ENCODE results near the gene RABGAP1L. TPM values are rescaled to one million over a fixed set of nuclear protein-coding genes. Genes with fewer than 3 reads are reported as not detected.

Gene RABGAP1L
- total and polyA plus RNA-seq, 10 of the 15 experiments (the other 5 are each of a cell fraction or from before 2014, with no cell fraction given) = 5.8 to 194 (median 113) TPM

DNA sequence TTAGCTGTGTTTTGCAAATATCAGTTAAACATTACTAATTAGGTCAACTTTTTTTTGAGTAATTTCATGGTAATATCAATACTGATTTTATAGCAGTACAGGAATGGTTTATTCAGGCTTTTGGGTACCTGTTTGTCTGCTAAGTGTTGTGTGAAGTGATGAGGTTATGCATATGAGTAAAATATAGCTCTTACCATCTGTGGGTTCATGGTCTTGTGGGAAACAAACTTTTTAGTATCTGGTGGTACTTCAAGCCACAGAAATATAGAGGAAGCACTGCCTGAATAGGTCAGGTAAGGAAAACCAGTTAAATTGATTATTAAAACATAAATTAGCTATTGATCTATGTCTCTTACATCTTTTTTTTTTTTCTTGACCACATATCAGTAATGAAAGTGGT is 113.9 kb downstream of the RABGAP1L start:
- RAD21 ChIA-PET (ENCODE audit: unreplicated experiment) = interaction anchor here (1.0 kb wide), 1 partner anchor 15 kb away, joined by 3 read pairs; no protein-coding TSS in a partner anchor
- Histone ChIP-seq H2AFZ (ENCODE audit: control insufficient read depth, low read depth, low read length) (no peak overlapping the region), H3K4me3 (no peak overlapping the region), H3K36me3 (ENCODE audit: control insufficient read depth in 2 of 2, insufficient read depth in 2 of 2, low read length in 1 of 2) (no peaks in the 10 kb centered on the region; a peak in 1 of 4 replicates), H3K4me2 (ENCODE audit: control insufficient read depth, insufficient read depth) (no peak overlapping the region), H3K27me3 (replicated peaks in 1 of 2; ENCODE audit: control insufficient read depth in 2 of 2, insufficient read depth in 2 of 2, low read length in 1 of 2) (no peaks in the 10 kb centered on the region), H4K20me1 (ENCODE audit: control insufficient read depth, insufficient read depth) (no peaks in the 10 kb centered on the region), H3K79me2 (ENCODE audit: control insufficient read depth, insufficient read depth, low read length) (no peaks in the 10 kb centered on the region), H3K4me1 (ENCODE audit: control insufficient read depth, insufficient read depth, low read length) (peaks cover 7% of the 10 kb centered on the region), H3K27ac (ENCODE audit: control insufficient read depth, insufficient read depth) (no peak overlapping the region), H3K9ac (ENCODE audit: control insufficient read depth, insufficient read depth, low read length) (no peak overlapping the region), H3K9me3 (replicated peaks; ENCODE audit: control insufficient read depth, insufficient read depth, low read length) (no peaks in the 10 kb centered on the region; the same call in 1 of the 3 replicates)
- DNase-seq (ENCODE audit: low read depth, low spot score) (no peak), FAIRE-seq (no peak), ATAC-seq (no peak)
- CTCF ChIA-PET = interaction anchor here (5.9 kb wide), 1 partner anchor 11 kb away, joined by 44 read pairs; no protein-coding TSS in a partner anchor
- TF ChIP-seq ZNF622 (IDR thresholded peaks at IDR 0.05) (no peak), STAT1 (conservative IDR thresholded peaks at IDR 0.05) (no peak), ZZZ3 (IDR thresholded peaks at IDR 0.05; ENCODE audit: control insufficient read depth, insufficient read length, low read depth) (no peak), NFYB (IDR thresholded peaks at IDR 0.05; ENCODE audit: insufficient read depth, low read depth, low read length) (no peak), RUNX3 (IDR thresholded peaks at IDR 0.05; ENCODE audit: low read length) (peak; percentile 58; the same call in 1 of the 2 replicates), MTA2 (IDR thresholded peaks at IDR 0.05; ENCODE audit: low read depth) (no peak), NFIC (IDR thresholded peaks at IDR 0.05; ENCODE audit: low read depth, low read length) (peak; percentile 18; the same call in 1 of the 2 replicates), BACH1 (IDR thresholded peaks at IDR 0.05; ENCODE audit: borderline replicate concordance) (no peak), NFYA (IDR thresholded peaks at IDR 0.05; ENCODE audit: borderline replicate concordance, low read depth, low read length) (no peak), JUND (IDR thresholded peaks at IDR 0.05; ENCODE audit: low read depth, low read length) (no peak), ASH2L (IDR thresholded peaks at IDR 0.05; ENCODE audit: borderline replicate concordance, low read depth) (no peak)
- TF ChIP-seq, protein P1, sequence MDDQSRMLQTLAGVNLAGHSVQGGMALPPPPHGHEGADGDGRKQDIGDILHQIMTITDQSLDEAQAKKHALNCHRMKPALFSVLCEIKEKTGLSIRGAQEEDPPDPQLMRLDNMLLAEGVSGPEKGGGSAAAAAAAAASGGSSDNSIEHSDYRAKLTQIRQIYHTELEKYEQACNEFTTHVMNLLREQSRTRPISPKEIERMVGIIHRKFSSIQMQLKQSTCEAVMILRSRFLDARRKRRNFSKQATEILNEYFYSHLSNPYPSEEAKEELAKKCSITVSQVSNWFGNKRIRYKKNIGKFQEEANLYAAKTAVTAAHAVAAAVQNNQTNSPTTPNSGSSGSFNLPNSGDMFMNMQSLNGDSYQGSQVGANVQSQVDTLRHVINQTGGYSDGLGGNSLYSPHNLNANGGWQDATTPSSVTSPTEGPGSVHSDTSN (IDR thresholded peaks at IDR 0.05; ENCODE audit: insufficient replicate concordance, low read depth, low read length) = no peak
- TF ChIP-seq, protein P2, sequence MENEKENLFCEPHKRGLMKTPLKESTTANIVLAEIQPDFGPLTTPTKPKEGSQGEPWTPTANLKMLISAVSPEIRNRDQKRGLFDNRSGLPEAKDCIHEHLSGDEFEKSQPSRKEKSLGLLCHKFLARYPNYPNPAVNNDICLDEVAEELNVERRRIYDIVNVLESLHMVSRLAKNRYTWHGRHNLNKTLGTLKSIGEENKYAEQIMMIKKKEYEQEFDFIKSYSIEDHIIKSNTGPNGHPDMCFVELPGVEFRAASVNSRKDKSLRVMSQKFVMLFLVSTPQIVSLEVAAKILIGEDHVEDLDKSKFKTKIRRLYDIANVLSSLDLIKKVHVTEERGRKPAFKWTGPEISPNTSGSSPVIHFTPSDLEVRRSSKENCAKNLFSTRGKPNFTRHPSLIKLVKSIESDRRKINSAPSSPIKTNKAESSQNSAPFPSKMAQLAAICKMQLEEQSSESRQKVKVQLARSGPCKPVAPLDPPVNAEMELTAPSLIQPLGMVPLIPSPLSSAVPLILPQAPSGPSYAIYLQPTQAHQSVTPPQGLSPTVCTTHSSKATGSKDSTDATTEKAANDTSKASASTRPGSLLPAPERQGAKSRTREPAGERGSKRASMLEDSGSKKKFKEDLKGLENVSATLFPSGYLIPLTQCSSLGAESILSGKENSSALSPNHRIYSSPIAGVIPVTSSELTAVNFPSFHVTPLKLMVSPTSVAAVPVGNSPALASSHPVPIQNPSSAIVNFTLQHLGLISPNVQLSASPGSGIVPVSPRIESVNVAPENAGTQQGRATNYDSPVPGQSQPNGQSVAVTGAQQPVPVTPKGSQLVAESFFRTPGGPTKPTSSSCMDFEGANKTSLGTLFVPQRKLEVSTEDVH (IDR thresholded peaks at IDR 0.05; ENCODE audit: low read depth, partially characterized antibody) = no peak
- no TSS peak for BruUV-seq (replicated peaks)
- POLR2A ChIA-PET = no interaction called here
- intact Hi-C loops (cut with micrococcal nuclease; ENCODE audit: unreplicated experiment) (no loop called here), in situ Hi-C loops (cut with MboI) (no loop called here)
- SMC1A ChIA-PET (ENCODE audit: uncharacterized antibody, unreplicated experiment) = no interaction called here

Measured in GM12878 (cell line).